Esophagus muscularis mucosa (tissue), 4 donors: ENCODE measurements around the gene GRIK3.

ENCODE experiments used
- EP300 ChIP-seq: sonication (generic); formaldehyde crosslinking; IDR thresholded peaks from one replicate; pipeline ENCODE4 v1.6.1; 2017; ENCODE audit warnings: antibody characterized with exemption
- POLR2A ChIP-seq: fragments of 450-650 bp; IDR thresholded peaks from one replicate; pipeline ENCODE4 v1.6.1; 2017; ENCODE audit warnings: antibody characterized with exemption, moderate library complexity, mild to moderate bottlenecking, low read depth
- TF ChIP-seq, protein P1 (sequence below), 3 experiments: fragments of 200-600 bp in 2 of 3; fragments of 450-650 bp in 1 of 3; sonication (generic) in 2 of 3; IDR thresholded peaks; one replicate each; pipeline ENCODE4 v1.5.1; 2017 to 2019; ENCODE audit warnings: antibody characterized with exemption in 3 of 3, mild to moderate bottlenecking in 2 of 3, moderate library complexity in 1 of 3

DNA sequence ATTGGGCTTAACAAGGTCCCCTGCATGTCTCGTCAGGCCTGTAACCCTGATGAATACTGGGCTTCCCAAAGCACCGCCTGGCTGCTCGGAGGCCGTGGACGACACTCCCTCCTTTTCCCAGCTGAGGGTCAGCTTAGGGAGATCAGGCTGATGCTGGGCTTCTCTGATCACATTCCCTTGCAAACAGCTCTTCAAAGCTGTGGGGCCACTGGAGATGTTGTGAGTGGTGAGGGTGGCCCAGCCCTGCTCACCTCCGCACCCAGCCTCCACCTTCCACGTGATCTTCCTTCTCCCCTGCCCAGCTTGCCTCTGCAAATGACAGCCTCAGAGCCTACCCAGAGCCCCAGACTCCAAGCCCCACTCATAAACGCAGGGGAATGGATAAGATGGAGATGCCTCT lies 195.4 kb downstream of the GRIK3 start:
- TF ChIP-seq POLR2A = no peak
- TF ChIP-seq, protein P1, sequence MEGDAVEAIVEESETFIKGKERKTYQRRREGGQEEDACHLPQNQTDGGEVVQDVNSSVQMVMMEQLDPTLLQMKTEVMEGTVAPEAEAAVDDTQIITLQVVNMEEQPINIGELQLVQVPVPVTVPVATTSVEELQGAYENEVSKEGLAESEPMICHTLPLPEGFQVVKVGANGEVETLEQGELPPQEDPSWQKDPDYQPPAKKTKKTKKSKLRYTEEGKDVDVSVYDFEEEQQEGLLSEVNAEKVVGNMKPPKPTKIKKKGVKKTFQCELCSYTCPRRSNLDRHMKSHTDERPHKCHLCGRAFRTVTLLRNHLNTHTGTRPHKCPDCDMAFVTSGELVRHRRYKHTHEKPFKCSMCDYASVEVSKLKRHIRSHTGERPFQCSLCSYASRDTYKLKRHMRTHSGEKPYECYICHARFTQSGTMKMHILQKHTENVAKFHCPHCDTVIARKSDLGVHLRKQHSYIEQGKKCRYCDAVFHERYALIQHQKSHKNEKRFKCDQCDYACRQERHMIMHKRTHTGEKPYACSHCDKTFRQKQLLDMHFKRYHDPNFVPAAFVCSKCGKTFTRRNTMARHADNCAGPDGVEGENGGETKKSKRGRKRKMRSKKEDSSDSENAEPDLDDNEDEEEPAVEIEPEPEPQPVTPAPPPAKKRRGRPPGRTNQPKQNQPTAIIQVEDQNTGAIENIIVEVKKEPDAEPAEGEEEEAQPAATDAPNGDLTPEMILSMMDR (IDR thresholded peaks at IDR 0.05) = no peak
- TF ChIP-seq EP300 = no peak
